ENCODE results near the gene UTP20.

UTP20 gene

GRCh38 chr12:101305794-101306193, 25.9 kb downstream of the UTP20 start:
- CTCF ChIA-PET, result interaction anchor here (0.6 kb wide), 1 partner anchor 150 kb away, joined by 6 read pairs; no protein-coding TSS in a partner anchor
- POLR2A ChIA-PET (ENCODE audit: low non-redundant PET), result no interaction called here
- DNase-seq (ENCODE audit: low spot score), result no peak

GRCh38 chr12:101322480-101322879, 42.6 kb downstream of the UTP20 start:
- H3K27ac ChIP-seq, result no peak overlapping the region
- CTCF ChIA-PET, result no interaction called here

More at GRCh38 chr12:101305794-101306193, 25.9 kb downstream of the UTP20 start:
- H3K27ac ChIP-seq, result no peak overlapping the region
- no peak for TF ChIP-seq CTCF (conservative IDR thresholded peaks at IDR 0.05; ENCODE audit: low read depth)

GRCh38 chr12:101323255-101323654, 43.4 kb downstream of the UTP20 start:
- H3K27ac ChIP-seq, result no peak overlapping the region
- ChIA-PET POLR2A (ENCODE audit: low non-redundant PET) (no interaction called here), CTCF (interaction anchor here (0.6 to 1.1 kb wide), 5 partner anchors 13 to 1495 kb away, joined by 3 to 6 read pairs (median 4); no protein-coding TSS in a partner anchor)
- DNase-seq (ENCODE audit: low spot score), result no peak
- no peak for TF ChIP-seq CTCF (conservative IDR thresholded peaks at IDR 0.05; ENCODE audit: low read depth)

More at GRCh38 chr12:101322480-101322879, 42.6 kb downstream of the UTP20 start:
- DNase-seq (ENCODE audit: low spot score), result no peak
- POLR2A ChIA-PET (ENCODE audit: low non-redundant PET), result no interaction called here
- TF ChIP-seq CTCF (conservative IDR thresholded peaks at IDR 0.05; ENCODE audit: low read depth), result no peak

GRCh38 chr12:101325590-101325989, 45.7 kb downstream of the UTP20 start:
- ChIA-PET POLR2A (ENCODE audit: low non-redundant PET) (no interaction called here), CTCF (no interaction called here)

GRCh38 chr12:101327051-101327450, 47.1 kb downstream of the UTP20 start:
- TF ChIP-seq CTCF (conservative IDR thresholded peaks at IDR 0.05; ENCODE audit: low read depth), result no peak
- POLR2A ChIA-PET (ENCODE audit: low non-redundant PET), result no interaction called here
- DNase-seq (ENCODE audit: low spot score), result no peak
- no peak overlapping the region for H3K27ac ChIP-seq
- CTCF ChIA-PET, result interaction anchor here (1.2 kb wide), 1 partner anchor 9 kb away, joined by 3 read pairs; no protein-coding TSS in a partner anchor

More at GRCh38 chr12:101325590-101325989, 45.7 kb downstream of the UTP20 start:
- DNase-seq (ENCODE audit: low spot score), result no peak
- no peak for TF ChIP-seq CTCF (conservative IDR thresholded peaks at IDR 0.05; ENCODE audit: low read depth)
- no peak overlapping the region for H3K27ac ChIP-seq

GRCh38 chr12:101327546-101327945, 47.6 kb downstream of the UTP20 start:
- TF ChIP-seq CTCF (conservative IDR thresholded peaks at IDR 0.05; ENCODE audit: low read depth), result no peak
- POLR2A ChIA-PET (ENCODE audit: low non-redundant PET), result no interaction called here
- no peak for DNase-seq (ENCODE audit: low spot score)
- CTCF ChIA-PET, result interaction anchor here (1.2 kb wide), 1 partner anchor 9 kb away, joined by 3 read pairs; no protein-coding TSS in a partner anchor
- no peak overlapping the region for H3K27ac ChIP-seq
